ENCODE data around the gene STON2.

STON2 gene

GRCh38 chr14:81394739-81395138, 5.4 kb downstream of the STON2 start:
- no peak for DNase-seq
- Mint-ChIP-seq H3K9me3 (peaks cover 3% of the 10 kb centered on the region), H3K27ac (no peak overlapping the region), H3K27me3 (ENCODE audit: low read depth, poor library complexity) (peaks cover 3% of the 10 kb centered on the region), H3K4me3 (no peak overlapping the region), H3K4me1 (peaks cover 7% of the 10 kb centered on the region), H3K36me3 (ENCODE audit: low read depth) (peaks cover 13% of the 10 kb centered on the region)
- TF ChIP-seq CTCF (IDR thresholded peaks at IDR 0.05) = no peak

- Mint-ChIP-seq H3K36me3 (ENCODE audit: low read depth) (peaks cover 25% of the 10 kb centered on the region), H3K4me1 (peaks cover 7% of the 10 kb centered on the region), H3K27me3 (ENCODE audit: low read depth, poor library complexity) (peaks cover 3% of the 10 kb centered on the region), H3K27ac (peak overlapping the region; percentile 79), H3K4me3 (no peak overlapping the region), H3K9me3 (peaks cover 15% of the 10 kb centered on the region)
- DNase-seq = no peak
- TF ChIP-seq CTCF (IDR thresholded peaks at IDR 0.05) = no peak
Observed at GRCh38 chr14:81392976-81393643, 7.0 kb downstream of the STON2 start.

GRCh38 chr14:81392052-81392451, 8.1 kb downstream of the STON2 start:
- TF ChIP-seq CTCF (IDR thresholded peaks at IDR 0.05) = no peak
- H3K4me1 Mint-ChIP-seq = peaks cover 7% of the 10 kb centered on the region
- no peak overlapping the region for H3K4me3 Mint-ChIP-seq
- DNase-seq = no peak
- H3K27ac Mint-ChIP-seq = no peak overlapping the region
- peaks cover 3% of the 10 kb centered on the region for H3K27me3 Mint-ChIP-seq (ENCODE audit: low read depth, poor library complexity)
- peaks cover 15% of the 10 kb centered on the region for H3K9me3 Mint-ChIP-seq
- H3K36me3 Mint-ChIP-seq (ENCODE audit: low read depth) = peaks cover 25% of the 10 kb centered on the region

- DNase-seq = no peak
- Mint-ChIP-seq H3K27me3 (ENCODE audit: low read depth, poor library complexity) (peaks cover 3% of the 10 kb centered on the region), H3K36me3 (ENCODE audit: low read depth) (peaks cover 19% of the 10 kb centered on the region), H3K4me3 (no peak overlapping the region), H3K4me1 (peaks cover 16% of the 10 kb centered on the region), H3K27ac (no peak overlapping the region), H3K9me3 (peaks cover 15% of the 10 kb centered on the region)
- no peak for TF ChIP-seq CTCF (IDR thresholded peaks at IDR 0.05)
Observed at GRCh38 chr14:81390696-81391095, 9.4 kb downstream of the STON2 start.

- H3K27ac Mint-ChIP-seq = no peak overlapping the region
- no peaks in the 10 kb centered on the region for H3K27me3 Mint-ChIP-seq (ENCODE audit: low read depth, poor library complexity)
- TF ChIP-seq CTCF (IDR thresholded peaks at IDR 0.05) = no peak
- peaks cover 12% of the 10 kb centered on the region for H3K9me3 Mint-ChIP-seq
- DNase-seq = no peak
- H3K4me1 Mint-ChIP-seq = peaks cover 30% of the 10 kb centered on the region
- H3K36me3 Mint-ChIP-seq (ENCODE audit: low read depth) = peaks cover 13% of the 10 kb centered on the region
- H3K4me3 Mint-ChIP-seq = no peak overlapping the region
Observed at GRCh38 chr14:81388336-81388735, 11.8 kb downstream of the STON2 start.

- DNase-seq = no peak
- no peak for TF ChIP-seq CTCF (IDR thresholded peaks at IDR 0.05)
- Mint-ChIP-seq H3K4me1 (peaks cover 29% of the 10 kb centered on the region), H3K27me3 (ENCODE audit: low read depth, poor library complexity) (peaks cover 2% of the 10 kb centered on the region), H3K36me3 (ENCODE audit: low read depth) (peaks cover 13% of the 10 kb centered on the region), H3K27ac (no peak overlapping the region), H3K4me3 (no peak overlapping the region), H3K9me3 (peaks cover 12% of the 10 kb centered on the region)
Observed at GRCh38 chr14:81386290-81386745, 13.8 kb downstream of the STON2 start.
